HL-60/S4 treated with phorbol 12-myristate 13-acetate at 8.2 ng/mL for 4 days and 3 days (cell line): Measurements from ENCODE around the gene ARHGAP45.

Source experiments
- in situ Hi-C: fragments of 300-500 bp; cut with MboI; formaldehyde crosslinking; loops from 2 replicates; pipeline ENCODE4 v1.15.0; 2022; ENCODE audit warnings: low sequenced_read_pairs

ARHGAP45 gene

GRCh38 chr19:1054102-1055027 lies 12.6 kb upstream of the ARHGAP45 start:
- in situ Hi-C loops, result no loop called here

DNA sequence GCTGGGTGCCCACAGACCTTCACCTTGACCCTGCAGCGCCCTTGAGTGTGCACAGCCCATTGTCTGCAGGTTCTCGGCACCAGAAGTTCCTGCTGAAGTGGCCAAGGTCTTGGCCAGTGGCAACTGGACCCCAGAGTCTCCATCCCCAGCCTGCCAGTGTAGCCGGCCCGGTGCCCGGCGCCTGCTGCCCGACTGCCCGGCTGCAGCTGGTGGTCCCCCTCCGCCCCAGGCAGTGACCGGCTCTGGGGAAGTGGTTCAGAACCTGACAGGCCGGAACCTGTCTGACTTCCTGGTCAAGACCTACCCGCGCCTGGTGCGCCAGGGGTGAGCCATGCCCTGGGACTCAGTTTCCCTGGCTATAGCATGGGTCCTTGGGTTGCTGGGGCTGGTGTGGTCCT lies 11.9 kb upstream of the ARHGAP45 start:
- in situ Hi-C loops, result no loop called here

DNA sequence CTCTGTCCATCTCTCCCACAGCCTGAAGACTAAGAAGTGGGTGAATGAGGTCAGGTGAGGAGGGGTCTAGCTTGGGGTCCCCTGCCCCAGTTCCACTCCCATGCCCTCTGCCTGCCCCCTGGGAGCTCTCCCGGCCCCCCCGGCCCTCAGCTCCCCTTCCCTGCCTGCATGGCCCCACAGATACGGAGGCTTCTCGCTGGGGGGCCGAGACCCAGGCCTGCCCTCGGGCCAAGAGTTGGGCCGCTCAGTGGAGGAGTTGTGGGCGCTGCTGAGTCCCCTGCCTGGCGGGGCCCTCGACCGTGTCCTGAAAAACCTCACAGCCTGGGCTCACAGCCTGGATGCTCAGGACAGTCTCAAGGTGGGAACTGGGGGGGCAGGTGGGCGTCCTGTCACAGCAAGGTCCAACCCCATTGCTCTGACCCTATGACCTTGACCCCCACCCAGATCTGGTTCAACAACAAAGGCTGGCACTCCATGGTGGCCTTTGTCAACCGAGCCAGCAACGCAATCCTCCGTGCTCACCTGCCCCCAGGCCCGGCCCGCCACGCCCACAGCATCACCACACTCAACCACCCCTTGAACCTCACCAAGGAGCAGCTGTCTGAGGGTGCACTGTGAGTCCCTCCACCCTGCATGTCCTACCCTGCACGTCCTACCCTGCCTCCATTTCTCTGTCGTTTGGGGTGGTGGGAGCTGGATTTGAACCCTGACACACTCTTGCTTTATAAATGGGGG lies 10.9 kb upstream of the ARHGAP45 start:
- in situ Hi-C loops, result no loop called here

GRCh38 chr19:1057176-1057855 lies 9.7 kb upstream of the ARHGAP45 start:
- in situ Hi-C loops, result no loop called here

DNA sequence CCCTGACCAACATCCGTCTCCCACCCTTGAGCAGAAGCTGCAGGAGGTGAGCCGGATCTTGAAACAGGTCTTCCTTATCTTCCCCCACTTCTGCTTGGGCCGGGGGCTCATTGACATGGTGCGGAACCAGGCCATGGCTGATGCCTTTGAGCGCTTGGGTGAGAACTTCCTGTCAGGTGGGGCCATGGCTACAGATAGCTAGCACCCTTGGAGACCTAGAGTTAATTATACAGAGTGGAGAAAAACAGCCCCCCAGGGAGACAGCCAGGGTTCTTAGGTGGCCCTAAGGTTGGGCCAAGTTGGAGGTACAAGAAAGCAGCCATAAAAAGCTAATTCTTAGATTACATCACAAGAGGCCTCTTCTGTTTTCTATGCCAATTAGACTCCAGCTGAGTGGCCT lies 8.9 kb upstream of the ARHGAP45 start:
- in situ Hi-C loops, result no loop called here

- in situ Hi-C loops, result no loop called here
Measured at GRCh38 chr19:1060689-1061088, 6.3 kb upstream of the ARHGAP45 start.

- in situ Hi-C loops, result no loop called here
Measured at GRCh38 chr19:1061987-1062386, 5.0 kb upstream of the ARHGAP45 start.

DNA sequence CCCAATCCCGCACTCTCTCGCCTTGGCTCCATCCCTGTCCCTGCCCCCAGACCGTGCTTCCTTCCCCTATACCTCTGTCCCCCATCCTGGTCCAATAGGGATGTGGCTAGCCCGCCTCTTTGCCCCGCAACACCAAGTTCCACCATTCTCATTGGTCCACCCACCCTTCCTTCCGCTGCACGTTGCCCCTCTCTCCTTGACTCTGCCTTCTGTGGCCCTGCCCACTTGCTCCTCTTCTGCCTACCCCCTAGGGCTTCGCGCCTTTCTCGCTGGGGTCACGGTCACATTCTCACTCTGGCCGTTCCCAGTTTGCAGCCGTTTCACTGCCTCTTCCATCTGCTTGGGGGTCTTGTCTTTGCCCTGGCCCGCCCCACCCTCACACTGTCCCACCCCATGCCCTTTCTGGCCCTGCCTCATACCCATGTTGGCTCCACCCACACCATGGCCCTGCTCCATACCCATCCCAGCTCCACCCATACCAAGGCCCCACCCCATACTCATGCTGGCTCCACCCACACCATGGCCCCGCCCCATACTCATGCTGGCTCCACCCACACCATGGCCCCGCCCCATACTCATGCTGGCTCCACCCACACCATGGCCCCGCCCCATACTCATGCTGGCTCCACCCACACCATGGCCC lies 4.5 kb upstream of the ARHGAP45 start:
- in situ Hi-C loops, result no loop called here

- in situ Hi-C loops, result no loop called here
Measured at GRCh38 chr19:1063030-1063908, 3.7 kb upstream of the ARHGAP45 start.

DNA sequence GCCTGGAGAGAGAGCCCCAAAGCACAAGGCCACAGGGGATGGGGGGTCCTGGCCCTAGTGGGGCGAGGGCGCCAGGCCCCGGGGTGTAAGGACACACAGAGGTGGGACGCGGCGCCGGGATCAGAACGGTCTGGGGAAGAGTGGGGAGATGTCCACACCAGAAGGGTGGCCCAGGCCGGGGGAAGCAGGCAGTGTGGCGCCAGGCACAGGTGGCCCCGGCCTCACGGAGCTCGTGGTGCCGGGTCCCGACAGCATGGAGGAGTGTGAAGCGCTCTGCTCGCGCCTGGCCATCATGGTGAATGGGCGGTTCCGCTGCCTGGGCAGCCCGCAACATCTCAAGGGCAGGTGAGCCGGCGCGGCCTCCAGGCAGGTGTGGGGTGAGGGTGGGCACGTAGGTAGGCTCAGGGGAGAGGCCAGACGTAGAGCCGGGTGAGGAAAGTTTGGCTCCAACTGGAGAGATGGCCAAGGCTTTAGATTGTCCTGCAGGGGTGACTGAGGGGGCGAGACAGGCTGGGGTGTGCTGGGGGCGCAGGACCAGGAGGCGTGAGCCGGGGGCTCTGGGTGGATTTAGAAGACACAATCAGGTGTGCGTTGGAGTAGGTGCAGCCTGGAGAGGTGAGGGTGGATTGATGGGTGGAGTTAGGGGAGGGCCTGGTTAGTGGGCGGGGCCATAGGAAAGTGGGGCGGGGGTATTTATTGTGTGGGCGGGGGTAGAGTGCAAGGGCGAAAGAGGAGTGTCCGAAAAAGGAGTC lies 2.9 kb upstream of the ARHGAP45 start:
- in situ Hi-C loops, result no loop called here

DNA sequence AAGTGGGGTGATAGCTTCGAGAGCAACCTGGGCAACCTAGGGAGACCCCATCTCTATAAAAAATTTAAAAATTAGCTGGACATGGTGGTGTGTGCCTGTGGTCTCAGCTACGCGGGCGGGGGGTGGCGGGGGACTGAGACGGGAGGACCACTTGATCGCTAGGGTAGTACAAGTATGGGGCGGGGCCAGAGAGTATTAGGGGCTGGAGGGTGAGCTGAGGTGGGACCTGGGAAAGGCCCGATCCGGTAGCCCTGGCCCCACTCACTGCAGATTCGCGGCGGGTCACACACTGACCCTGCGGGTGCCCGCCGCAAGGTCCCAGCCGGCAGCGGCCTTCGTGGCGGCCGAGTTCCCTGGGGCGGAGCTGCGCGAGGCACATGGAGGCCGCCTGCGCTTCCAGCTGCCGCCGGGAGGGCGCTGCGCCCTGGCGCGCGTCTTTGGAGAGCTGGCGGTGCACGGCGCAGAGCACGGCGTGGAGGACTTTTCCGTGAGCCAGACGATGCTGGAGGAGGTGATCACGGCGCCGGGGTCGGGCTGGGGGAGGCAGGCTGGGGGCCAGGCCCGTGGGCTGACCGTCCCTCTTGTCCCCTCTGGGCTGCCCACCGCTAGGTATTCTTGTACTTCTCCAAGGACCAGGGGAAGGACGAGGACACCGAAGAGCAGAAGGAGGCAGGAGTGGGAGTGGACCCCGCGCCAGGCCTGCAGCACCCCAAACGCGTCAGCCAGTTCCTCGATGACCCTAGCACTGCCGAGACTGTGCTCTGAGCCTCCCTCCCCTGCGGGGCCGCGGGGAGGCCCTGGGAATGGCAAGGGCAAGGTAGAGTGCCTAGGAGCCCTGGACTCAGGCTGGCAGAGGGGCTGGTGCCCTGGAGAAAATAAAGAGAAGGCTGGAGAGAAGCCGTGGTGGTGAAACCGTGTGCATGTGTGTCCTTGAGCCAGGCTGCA lies 2.0 kb upstream of the ARHGAP45 start:
- in situ Hi-C loops, result no loop called here

DNA sequence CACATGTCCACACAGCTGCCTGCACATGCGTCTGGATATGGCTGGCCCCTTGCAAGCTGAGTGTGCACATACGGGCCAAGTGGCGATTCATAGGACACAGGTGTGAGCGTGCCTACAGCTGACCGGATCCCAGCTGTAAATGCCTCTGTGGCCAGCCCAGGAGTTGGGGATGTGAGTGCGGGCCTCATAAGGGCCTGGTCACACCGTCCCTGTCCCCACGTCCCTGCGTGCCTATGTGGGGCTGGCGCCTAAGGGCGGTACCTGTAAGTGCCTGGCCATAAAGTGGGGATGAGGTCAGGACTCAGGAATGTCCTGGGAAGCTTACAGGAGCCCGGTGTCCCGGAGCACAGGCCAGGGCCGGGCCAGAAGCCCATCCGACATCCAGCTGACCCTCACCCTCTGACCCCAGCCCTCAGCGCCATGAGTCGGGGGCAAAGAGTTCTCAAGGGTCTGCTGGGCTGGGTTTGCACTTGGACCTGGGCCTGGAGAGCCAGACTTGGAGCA lies 1.3 kb upstream of the ARHGAP45 start:
- in situ Hi-C loops, result no loop called here

DNA sequence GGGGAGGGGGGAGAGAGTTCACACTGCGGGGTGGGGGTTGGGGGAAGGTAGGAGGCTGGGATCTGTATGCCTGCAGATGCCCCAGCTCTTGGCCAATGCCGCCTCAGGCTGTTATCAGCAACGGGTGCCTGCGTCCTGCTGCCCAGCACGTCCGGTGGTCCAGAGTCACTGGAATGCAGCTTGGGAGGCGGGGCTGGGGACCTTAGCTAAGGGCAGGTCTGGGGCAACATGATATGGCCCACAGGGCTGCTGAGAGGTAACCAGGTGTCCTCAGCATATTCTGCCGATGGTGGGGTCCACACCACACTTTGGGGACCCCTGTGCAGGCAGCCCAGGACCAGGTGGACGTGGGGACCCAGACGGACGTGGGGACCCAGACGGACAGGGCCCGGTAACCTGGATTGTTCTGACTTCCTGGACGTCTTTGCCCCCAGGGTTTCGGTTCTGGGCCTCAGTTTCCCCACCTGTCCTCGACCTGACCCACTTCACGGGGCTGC lies 668 bp upstream of the ARHGAP45 start:
- in situ Hi-C loops, result no loop called here

DNA sequence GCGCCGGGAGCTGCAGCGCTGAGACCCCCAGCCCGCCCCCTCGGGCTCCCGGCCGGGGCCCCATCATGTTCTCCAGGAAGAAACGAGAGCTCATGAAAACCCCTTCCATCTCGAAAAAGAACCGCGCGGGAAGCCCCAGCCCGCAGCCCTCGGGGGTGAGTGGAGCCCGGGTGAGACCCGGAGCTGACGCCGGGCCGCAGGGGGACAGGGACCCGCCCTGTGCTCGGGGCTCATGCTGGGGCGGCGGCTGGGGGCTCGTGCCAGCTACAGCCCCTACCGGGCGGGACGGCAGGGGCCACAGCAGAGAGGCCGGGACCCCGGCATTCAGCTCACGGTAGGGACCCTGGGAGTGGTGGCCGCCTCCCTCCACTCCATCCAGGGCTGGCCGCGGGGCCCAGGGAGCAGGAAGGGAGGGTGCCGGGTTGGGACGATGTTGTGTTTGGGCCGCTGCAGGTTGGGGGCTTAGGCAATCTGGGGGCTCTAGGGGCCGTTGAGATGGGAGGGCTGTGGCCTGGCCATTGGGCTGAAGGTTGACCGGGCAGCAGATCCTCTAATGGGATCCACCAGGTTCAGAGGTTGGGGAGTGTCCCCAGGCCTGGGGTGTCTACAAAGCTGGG lies 482 bp downstream of the ARHGAP45 start:
- in situ Hi-C loops, result no loop called here

GRCh38 chr19:1068009-1069001 lies 1.3 kb downstream of the ARHGAP45 start:
- in situ Hi-C loops, result no loop called here
